Neural cell (in vitro differentiated cells): ENCODE data around the gene PRIM1. TPM values are rescaled to one million over a fixed set of nuclear protein-coding genes. Genes with fewer than 3 reads are reported as not detected.

Source experiments
- H2AFZ ChIP-seq: fragments of 200-600, 300-800 bp; sonication (generic), shearing (Covaris generic); 2 replicates; pipeline ENCODE4 v1.6.0; 2014; ENCODE audit warnings: low read depth, mild to moderate bottlenecking, antibody characterized with exemption, low read length, moderate library complexity
- H3F3A ChIP-seq: fragments of 200-600 bp; shearing (Covaris generic); 2 replicates; pipeline ENCODE4 v1.6.1; 2016; ENCODE audit warnings: mild to moderate bottlenecking, moderate library complexity, mixed read lengths, antibody characterized with exemption, low read length; ENCODE audit not compliant: insufficient read depth, poor library complexity, severe bottlenecking
- H3K27ac ChIP-seq: fragments of 200-600, 300-800 bp; sonication (generic), shearing (Covaris generic); 2 replicates; pipeline ENCODE4 v1.5.1; 2014; ENCODE audit warnings: mild to moderate bottlenecking, low read length, moderate library complexity
- H3K27me3 ChIP-seq: fragments of 300-800, 200-600 bp; sonication (generic), shearing (Covaris generic); 2 replicates; pipeline ENCODE4 v1.6.0; 2014; ENCODE audit warnings: mild to moderate bottlenecking, low read depth, low read length, moderate library complexity; ENCODE audit not compliant: insufficient read depth
- H3K36me3 ChIP-seq: fragments of 300-800, 200-600 bp; sonication (generic), shearing (Covaris generic); 2 replicates; pipeline ENCODE4 v1.5.1; 2014; ENCODE audit warnings: mild to moderate bottlenecking, antibody characterized with exemption, low read length, moderate library complexity; ENCODE audit not compliant: insufficient read depth
- H3K4me2 ChIP-seq: fragments of 300-800, 200-600 bp; sonication (generic), shearing (Covaris generic); 2 replicates; pipeline ENCODE4 v1.6.0; 2014; ENCODE audit warnings: mild to moderate bottlenecking, low read length
- H3K4me3 ChIP-seq: fragments of 300-800, 200-600 bp; sonication (generic), shearing (Covaris generic); 2 replicates; pipeline ENCODE4 v1.5.1; 2014; ENCODE audit warnings: mild to moderate bottlenecking, low read length, moderate library complexity
- H3K79me2 ChIP-seq: fragments of 200-600 bp; shearing (Covaris generic); replicated peaks from 2 replicates; pipeline ENCODE4 v1.6.0; 2014; ENCODE audit warnings: mild to moderate bottlenecking, low read length, moderate library complexity; ENCODE audit not compliant: insufficient read depth
- H3K9ac ChIP-seq: fragments of 300-800, 200-600 bp; sonication (generic), shearing (Covaris generic); 2 replicates; pipeline ENCODE4 v1.6.1; 2016; ENCODE audit warnings: mild to moderate bottlenecking, low read length, mixed read lengths
- H3K9me2 ChIP-seq: fragments of 200-600 bp; shearing (Covaris generic); 2 replicates; pipeline ENCODE4 v1.6.1; 2016; ENCODE audit warnings: mild to moderate bottlenecking, low read length, mixed read lengths; ENCODE audit not compliant: insufficient read depth
- H3K9me3 ChIP-seq: fragments of 200-600, 300-800 bp; sonication (generic), shearing (Covaris generic); 2 replicates; pipeline ENCODE4 v1.6.1; 2016; ENCODE audit warnings: mild to moderate bottlenecking, mixed run types, low read length, moderate library complexity, mixed read lengths
- H4K20me1 ChIP-seq: fragments of 200-600 bp; shearing (Covaris generic); 2 replicates; pipeline ENCODE4 v1.6.1; 2016; ENCODE audit warnings: mild to moderate bottlenecking, mixed run types; ENCODE audit not compliant: insufficient read depth
- CTCF ChIP-seq: fragments of 450-650 bp; IDR thresholded peaks from 2 replicates; pipeline ENCODE4 v1.5.1; 2014; ENCODE audit warnings: antibody characterized with exemption, mild to moderate bottlenecking, moderate library complexity; ENCODE audit not compliant: poor library complexity, severe bottlenecking
- EP300 ChIP-seq: fragments of 450-650 bp; conservative IDR thresholded peaks from 2 replicates; pipeline ENCODE4 v1.6.1; 2014; ENCODE audit warnings: antibody characterized with exemption, mild to moderate bottlenecking, moderate library complexity; ENCODE audit not compliant: poor library complexity, severe bottlenecking
- EZH2 ChIP-seq: fragments of 200-600, 300-800 bp; shearing (Covaris generic), sonication (generic); IDR thresholded peaks from 2 replicates; pipeline ENCODE4 v1.6.1; 2014; ENCODE audit warnings: antibody characterized with exemption, low read length, borderline replicate concordance, mild to moderate bottlenecking; ENCODE audit not compliant: insufficient read depth, poor library complexity, severe bottlenecking
- MXI1 ChIP-seq: fragments of 450-650 bp; conservative IDR thresholded peaks from 2 replicates; pipeline ENCODE4 v1.6.1; 2014; ENCODE audit warnings: antibody characterized with exemption, mild to moderate bottlenecking; ENCODE audit not compliant: poor library complexity, severe bottlenecking
- POLR2AphosphoS5 ChIP-seq: IDR thresholded peaks from 2 replicates; pipeline ENCODE4 v1.6.1; 2012
- RAD21 ChIP-seq: fragments of 450-650 bp; conservative IDR thresholded peaks from 2 replicates; pipeline ENCODE4 v1.6.1; 2014; ENCODE audit warnings: antibody characterized with exemption, mild to moderate bottlenecking, moderate library complexity
- SMC3 ChIP-seq: fragments of 450-650 bp; conservative IDR thresholded peaks from 2 replicates; pipeline ENCODE4 v1.6.1; 2014; ENCODE audit warnings: antibody characterized with exemption, mild to moderate bottlenecking, moderate library complexity; ENCODE audit not compliant: poor library complexity
- TAF1 ChIP-seq: IDR thresholded peaks from 2 replicates; pipeline ENCODE4 v1.6.1; 2012; ENCODE audit warnings: low read depth
- polyA plus RNA-seq: library from polyadenylated mRNA; depleted of rRNA; stranded (reverse); fragments of >200 nt; gene quantifications from 2 replicates; pipeline ENCODE4 v1.2.3, GENCODE V29; 2014
- TF ChIP-seq, protein P1 (sequence below): IDR thresholded peaks from 2 replicates; pipeline ENCODE4 v1.6.1; 2012; ENCODE audit warnings: borderline replicate concordance

Gene PRIM1
- polyA plus RNA-seq, 1 donor from 2014 or later: 36.1 TPM

DNA sequence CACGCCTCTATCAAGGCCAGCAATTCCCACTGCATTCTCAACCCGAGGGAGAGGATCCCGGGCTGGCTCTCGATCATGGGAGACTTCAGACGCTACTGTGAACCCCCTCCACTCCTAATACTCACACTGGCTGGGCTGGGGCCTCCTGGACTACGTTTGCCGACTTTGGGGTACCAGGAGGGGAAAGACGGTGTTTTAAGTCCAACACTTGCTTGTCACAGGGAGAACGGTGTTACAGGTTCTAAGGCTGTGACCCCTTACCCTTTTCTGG, 27.5 kb downstream of the PRIM1 start:
- Histone ChIP-seq H3K79me2 (peaks cover 52% of the 10 kb centered on the region), H3K27ac (peak overlapping the region; percentile 86), H4K20me1 (no peaks in the 10 kb centered on the region), H3K9me2 (no peaks in the 10 kb centered on the region), H3K27me3 (no peaks in the 10 kb centered on the region), H3F3A (no peaks in the 10 kb centered on the region), H3K9ac (peak overlapping the region; percentile 90), H3K4me3 (peak overlapping the region; percentile 75), H3K36me3 (no peaks in the 10 kb centered on the region), H3K4me2 (peak overlapping the region; percentile 88), H3K9me3 (no peaks in the 10 kb centered on the region), H2AFZ (peak overlapping the region; percentile 11)
- no peak for TF ChIP-seq EZH2
- TF ChIP-seq POLR2AphosphoS5: no peak
- no peak for TF ChIP-seq TAF1
- no peak for TF ChIP-seq SMC3
- TF ChIP-seq RAD21: no peak
- no peak for TF ChIP-seq EP300
- no peak for TF ChIP-seq CTCF
- TF ChIP-seq, protein P1, sequence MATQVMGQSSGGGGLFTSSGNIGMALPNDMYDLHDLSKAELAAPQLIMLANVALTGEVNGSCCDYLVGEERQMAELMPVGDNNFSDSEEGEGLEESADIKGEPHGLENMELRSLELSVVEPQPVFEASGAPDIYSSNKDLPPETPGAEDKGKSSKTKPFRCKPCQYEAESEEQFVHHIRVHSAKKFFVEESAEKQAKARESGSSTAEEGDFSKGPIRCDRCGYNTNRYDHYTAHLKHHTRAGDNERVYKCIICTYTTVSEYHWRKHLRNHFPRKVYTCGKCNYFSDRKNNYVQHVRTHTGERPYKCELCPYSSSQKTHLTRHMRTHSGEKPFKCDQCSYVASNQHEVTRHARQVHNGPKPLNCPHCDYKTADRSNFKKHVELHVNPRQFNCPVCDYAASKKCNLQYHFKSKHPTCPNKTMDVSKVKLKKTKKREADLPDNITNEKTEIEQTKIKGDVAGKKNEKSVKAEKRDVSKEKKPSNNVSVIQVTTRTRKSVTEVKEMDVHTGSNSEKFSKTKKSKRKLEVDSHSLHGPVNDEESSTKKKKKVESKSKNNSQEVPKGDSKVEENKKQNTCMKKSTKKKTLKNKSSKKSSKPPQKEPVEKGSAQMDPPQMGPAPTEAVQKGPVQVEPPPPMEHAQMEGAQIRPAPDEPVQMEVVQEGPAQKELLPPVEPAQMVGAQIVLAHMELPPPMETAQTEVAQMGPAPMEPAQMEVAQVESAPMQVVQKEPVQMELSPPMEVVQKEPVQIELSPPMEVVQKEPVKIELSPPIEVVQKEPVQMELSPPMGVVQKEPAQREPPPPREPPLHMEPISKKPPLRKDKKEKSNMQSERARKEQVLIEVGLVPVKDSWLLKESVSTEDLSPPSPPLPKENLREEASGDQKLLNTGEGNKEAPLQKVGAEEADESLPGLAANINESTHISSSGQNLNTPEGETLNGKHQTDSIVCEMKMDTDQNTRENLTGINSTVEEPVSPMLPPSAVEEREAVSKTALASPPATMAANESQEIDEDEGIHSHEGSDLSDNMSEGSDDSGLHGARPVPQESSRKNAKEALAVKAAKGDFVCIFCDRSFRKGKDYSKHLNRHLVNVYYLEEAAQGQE: no peak
- TF ChIP-seq MXI1: no peak

- H4K20me1 ChIP-seq: no peaks in the 10 kb centered on the region
Measured at GRCh38 chr12:56723889-56724700, 28.0 kb downstream of the PRIM1 start.

More at GRCh38 chr12:56723889-56724700, 28.0 kb downstream of the PRIM1 start:
- Histone ChIP-seq H3F3A (no peaks in the 10 kb centered on the region), H3K4me3 (peak overlapping the region; percentile 75), H3K9me2 (no peaks in the 10 kb centered on the region), H3K9ac (peak overlapping the region; percentile 90), H3K27ac (peak overlapping the region; percentile 86), H3K79me2 (peaks cover 56% of the 10 kb centered on the region), H3K9me3 (no peaks in the 10 kb centered on the region), H2AFZ (peak overlapping the region; percentile 11), H3K4me2 (peak overlapping the region; percentile 88), H3K27me3 (no peaks in the 10 kb centered on the region), H3K36me3 (no peaks in the 10 kb centered on the region)
- no peak for TF ChIP-seq CTCF
